ENCODE data around the gene JARID2.
A peak's percentile ranks its signal among the peaks of the same experiment; 100 is the strongest.

- TF ChIP-seq POLR2A (IDR thresholded peaks at IDR 0.05): no peak
- TF ChIP-seq CTCF (IDR thresholded peaks at IDR 0.05): peak in 2 of 3 experiments; percentile 18 to 27
Measured at GRCh38 chr6:15464211-15464725, 218.4 kb downstream of the JARID2 start.
